HG02943 (cell line): ENCODE data around the gene MACF1.
"Not testable (repeated sequence)": the region's sequence is repeated elsewhere in the genome, so short reads cannot be mapped to it uniquely, and the experiment has no call there.

Source experiments
- ATAC-seq: cut with Tn5 transposase; IDR thresholded peaks from one replicate; pipeline ENCODE4 v1.9.1; 2021; ENCODE audit warnings: mild to moderate bottlenecking, low read depth, moderate library complexity; ENCODE audit not compliant: unreplicated experiment

MACF1 gene

DNA sequence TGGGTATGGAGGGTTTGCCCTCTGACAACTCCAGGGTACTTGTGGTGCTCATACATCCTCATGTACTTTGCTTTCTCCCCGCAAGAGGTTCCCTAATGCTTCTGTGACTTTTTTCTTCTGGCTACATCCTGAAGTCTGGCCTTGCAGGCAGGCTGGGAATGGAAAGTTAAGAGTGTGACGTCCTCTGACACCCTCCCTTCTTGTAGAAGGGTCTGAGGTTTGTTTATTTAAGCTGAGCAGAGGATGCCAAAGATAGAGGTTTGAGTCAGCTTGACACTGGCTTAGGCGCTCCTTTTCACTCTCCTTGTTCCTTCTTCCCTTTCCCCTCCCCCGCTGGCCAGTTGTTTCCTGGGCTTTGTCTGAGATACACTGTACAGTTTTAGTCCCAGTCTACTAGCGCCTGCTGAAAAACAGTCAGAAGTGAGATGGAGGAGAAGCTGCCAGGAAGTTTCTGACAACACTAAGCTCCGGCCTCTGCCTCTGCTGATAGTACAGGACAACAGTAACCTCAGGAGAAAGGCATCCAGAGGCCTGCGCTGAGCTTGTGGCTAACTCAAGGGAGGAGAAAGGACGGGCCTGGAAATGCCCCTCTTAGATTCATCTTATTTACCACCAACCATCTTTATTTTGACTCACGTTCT is at the start of gene MACF1:
Gene MACF1, plus strand, starts transcription at position 255 of the 641 bp plus-strand sequence. Its CDS starts 328 bp downstream, at position 583.
- ATAC-seq, result no peak

GRCh38 chr1:39157304-39157703 is 47.2 kb upstream of the MACF1 start:
- ATAC-seq, result no peak

- peak; percentile 87 for ATAC-seq
These were observed 46.0 kb upstream of the MACF1 start for GRCh38 chr1:39158327-39159086.

DNA sequence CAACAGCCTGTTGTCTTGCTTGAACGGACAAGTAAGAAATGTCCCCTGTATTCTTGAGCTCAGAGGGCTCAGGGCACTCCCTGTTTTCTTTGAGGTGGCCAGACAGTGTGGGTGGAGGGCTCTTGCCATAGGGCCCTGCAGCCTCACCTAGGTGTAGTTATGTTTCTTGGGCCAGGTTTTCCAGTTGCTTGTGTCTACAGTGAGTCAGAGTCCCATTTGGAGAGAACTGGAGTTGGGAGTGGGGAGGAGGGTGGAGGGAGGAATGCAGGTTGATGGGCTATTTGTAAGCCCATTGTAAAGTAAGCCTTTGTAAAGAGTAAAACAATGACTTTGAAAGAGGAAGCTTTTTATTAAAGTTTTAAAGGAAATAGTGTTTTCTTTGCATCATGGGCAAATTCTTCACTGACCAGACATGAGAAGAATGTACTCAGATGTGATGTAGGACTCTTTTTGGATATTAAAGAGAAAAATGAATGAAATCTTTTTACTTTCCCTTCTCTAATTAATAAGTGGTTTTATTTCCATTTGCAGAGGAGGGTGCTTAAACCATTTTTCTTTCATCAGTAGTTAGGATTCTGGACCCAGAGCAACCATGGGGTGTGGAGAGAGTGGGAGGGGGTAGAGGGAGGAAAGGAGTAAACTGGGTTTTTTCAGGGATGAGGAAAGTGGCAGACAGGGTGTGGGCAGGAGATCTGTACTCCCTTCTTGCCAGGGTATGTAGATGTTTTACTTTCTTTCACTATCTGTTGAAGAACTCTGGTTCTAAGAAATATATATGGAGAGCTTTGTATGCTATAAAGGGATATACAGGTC is 45.1 kb upstream of the MACF1 start:
- no peak for ATAC-seq

GRCh38 chr1:39160703-39161102 is 43.8 kb upstream of the MACF1 start:
- ATAC-seq, result no peak

DNA sequence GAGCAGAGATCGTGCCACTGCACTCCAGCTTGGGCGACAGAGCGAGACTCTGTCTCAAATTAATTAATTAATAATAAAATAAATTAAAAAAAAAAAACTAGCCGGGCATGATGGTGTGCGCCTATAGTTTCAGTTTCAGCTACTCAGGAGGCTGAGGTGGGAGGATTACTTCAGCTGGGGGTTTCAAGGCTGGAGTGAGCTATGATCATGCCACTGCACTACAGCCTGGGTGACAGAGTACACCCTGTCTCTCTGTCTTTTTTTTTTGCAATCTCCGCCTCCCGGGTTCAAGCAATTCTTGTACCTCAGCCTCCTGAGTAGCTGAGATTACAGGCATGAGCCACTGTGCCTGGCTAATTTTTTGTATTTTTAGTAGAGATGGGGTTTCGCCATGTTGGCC is 42.7 kb upstream of the MACF1 start:
- ATAC-seq, result not testable (repeated sequence)

DNA sequence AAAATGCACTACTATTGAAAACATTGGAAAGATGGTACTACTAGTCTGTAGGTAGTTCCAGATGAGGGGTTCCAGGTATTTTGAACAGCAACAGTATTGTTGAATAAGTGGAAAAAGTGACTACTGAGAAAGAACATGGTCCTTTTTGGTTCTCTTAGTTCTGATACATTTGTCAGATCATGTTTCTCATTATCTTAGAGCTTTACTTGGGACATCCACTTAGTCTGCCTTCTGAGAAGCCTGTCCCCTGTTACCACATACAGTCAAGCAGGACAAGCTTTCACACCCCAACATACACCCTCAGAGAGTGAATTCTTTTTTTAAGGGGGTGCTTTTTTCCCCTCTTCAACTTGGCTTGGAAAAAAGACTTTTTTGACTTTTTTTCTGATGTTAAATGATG is 41.0 kb upstream of the MACF1 start:
- no peak for ATAC-seq

DNA sequence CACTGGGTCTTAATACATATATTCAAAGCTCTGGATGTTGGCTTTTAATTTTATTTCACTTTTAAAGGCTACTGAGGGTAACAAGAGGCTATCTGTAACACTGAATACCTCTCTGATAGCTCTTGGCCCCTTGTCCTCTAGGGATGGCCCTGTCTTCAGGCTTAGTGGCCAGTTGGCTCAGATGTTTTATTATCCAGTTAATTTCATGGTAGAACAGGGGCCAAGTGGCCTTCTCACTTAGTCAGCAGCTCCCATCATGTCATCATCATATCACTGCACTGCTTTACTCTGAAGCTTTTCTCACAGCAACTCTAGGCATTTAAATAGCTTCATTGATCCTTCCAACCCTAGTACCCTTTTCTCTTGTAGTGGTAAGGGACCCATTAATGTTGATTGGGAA is 40.2 kb upstream of the MACF1 start:
- no peak for ATAC-seq

DNA sequence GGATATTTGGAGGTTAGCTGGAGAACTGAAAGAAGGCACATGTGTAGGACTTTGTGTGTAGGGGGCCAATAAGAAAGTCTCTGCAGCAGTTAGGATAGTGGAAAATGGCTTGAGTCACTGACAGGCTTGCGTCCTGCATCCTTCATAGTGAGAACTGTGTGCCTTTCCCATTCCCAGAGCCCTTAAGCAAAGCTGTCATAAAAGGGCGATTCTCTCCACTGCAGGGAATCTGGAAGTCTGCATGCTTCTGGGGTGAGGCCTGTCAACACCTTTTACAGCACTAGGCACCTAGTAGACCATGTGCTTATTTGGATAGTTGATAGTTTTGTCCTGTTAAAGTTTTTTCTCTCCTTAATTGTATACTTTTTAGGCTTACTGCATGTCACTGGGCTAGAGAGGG is 39.4 kb upstream of the MACF1 start:
- ATAC-seq, result no peak

DNA sequence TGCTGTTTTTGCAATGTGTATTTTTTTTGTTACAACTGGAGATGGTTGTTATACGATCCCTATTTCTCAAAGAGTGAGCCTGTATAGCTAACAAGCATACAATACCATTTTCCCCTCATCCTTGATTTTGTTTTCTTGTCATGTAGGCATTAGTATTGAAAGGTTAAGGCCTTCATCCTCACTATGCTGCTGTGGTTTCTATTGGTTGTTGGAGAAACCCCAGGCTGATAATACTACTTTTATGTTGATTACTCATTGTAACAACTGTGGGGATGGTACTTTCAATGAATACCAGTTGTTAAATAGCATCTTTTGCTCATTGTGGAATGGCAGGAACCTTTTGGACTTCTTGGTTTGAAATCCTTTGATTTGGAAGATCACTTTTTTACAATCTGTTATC is 39.0 kb upstream of the MACF1 start:
- ATAC-seq, result no peak

DNA sequence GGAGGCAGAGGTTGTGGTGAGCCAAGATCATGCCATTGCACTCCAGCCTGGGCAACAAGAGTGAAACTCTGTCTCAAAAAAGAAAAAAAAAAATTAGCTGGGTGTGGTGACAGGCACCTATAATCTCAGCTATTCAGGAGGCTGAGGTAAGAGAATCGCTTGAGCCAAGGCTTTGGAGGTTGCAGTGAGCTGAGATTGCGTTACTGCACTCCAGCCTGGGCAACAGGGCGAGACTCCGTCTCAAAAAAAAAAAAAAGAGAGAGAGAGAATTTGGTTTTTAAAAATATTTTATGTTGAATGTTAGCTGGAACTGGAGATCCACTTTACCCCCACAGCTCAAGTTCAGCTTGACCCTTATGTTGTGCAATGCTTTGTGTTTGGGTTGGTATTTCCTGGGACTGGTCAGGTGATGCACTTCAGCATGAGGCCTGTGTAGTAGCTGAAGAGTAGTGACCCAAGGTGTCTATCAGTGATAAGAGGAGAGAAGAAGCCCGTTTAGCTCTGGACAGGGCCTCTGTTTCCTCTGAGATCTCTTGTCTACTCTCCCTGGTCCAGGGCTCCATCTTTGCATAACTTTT is 36.8 kb upstream of the MACF1 start:
- ATAC-seq, result no peak

DNA sequence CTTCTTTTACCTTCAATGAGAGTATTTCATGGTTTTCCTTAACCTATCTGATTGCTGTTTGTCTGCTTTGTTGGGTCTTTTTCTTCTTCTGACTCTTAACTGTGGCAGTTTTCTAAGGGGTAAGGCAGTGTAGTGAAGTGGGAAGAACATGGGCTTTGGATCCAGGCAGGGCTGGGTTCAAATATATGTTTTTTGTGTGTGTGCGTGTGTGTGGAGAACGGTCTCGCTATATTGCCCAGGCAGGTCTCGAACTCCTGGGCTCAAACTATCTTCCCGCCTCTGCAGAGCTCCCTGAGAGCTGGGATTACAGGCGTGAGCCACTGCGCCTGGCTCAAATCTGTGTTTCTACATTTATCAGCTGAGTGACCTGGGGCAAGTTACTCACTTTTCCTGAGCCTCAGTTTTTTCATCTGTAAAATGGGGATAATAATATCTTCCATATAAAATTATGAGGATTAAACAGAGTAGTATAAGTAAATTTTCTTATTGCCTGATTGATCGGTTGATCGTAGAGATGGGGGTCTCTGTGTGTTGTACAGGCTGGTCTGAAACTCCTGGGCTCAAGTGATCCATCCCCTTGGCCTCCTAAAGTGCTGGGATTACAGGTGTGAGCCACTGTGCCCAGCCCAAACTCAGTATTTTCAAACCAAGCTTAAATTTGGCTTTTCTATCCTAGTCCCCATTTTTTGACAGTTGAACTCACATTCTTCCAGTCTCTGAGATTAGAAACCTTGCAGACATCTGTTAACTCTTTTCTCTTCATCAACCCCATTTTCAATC is 36.0 kb upstream of the MACF1 start:
- ATAC-seq, result no peak

- ATAC-seq, result no peak
These were observed 33.5 kb upstream of the MACF1 start for GRCh38 chr1:39170731-39171667.

DNA sequence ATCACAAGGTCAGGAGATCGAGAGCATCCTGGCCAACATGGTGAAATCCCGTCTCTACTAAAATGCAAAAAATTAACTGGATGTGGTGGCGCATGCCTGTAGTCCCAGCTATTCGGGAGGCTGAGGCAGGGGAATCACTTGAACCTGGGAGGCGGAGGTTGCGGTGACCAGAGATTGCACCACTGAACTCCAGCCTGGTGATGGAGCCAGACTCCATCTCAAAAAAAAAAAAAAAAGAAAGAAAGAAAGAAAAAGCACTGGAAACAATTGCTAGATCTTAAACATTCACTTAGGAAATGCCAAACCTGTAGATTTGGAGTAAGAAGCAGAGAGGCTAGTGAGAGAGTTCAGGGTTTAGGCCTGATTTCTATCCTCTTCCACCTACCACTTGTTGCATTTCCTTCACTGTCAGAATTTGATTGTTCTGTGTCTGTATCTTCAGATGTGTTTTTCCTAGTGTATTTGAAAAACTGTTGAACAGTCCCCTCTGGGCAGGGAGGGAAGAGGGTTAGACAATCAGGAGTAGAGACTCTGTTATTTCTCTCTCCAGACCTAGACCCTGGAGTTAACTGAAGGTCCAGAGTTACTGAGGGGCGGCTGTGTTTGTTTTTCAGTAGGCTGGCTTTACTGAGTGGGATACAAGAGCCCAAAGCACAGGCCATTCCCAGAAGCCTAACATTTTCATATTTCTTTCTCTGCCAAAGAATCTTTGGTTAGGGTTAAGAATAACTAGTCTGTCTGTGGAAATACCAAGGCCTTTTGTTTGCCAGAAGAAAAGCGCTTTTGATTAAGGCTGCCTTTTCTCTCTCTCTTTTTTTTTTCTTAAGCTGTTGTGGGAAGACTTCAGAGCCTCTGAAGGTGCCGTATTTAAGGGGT is 31.1 kb upstream of the MACF1 start:
- no peak for ATAC-seq

DNA sequence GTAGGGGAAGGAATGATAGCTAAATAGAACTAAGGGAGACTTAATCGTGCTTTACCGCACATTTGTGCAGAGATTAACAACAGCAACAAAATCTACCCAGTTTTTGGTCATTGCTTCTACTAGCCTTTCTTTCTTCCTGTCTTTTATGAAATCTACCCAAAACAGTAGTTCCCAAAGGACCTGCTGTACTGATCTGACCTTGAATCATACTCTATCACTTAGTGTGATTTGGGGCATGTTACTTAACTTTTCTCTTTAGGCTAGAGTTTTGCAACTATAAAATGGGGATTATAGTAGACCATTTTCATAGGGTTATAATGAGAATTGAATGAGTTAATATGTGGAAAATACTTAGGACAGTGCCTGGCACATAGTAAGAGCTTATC is 30.5 kb upstream of the MACF1 start:
- no peak for ATAC-seq

DNA sequence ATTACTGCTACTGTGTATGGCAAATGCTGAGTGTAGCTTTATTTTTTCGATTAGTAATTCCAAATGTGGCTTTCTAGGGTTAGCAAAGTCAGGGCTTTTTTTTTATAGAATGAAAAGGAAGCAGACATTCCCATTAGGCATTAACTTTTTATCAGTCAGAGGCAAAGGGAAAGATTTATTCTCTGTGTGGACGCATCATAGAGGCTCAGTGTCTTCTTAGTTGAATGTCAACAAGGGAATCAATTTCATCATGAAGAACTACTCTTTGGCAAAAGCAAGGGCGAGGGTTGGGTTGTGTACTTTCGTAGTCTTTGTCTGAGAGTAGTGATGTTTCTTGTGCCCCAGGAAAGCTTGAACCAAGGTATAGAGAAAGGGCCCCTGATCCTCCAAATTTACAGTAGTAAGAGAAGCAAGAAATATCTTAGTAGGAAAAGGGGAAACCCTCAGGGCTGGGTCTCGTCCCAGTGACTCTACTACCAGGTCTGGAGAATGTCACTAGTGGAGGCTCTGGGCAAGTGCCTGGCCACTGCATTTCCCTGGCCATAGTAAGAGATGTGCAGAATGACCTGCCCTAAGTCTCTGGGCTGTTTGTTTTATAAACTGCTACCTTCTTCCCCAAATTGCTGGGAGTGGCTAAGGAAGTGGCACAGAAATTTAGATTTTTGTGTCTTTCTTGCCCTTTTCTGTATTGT is 30.0 kb upstream of the MACF1 start:
- no peak for ATAC-seq

DNA sequence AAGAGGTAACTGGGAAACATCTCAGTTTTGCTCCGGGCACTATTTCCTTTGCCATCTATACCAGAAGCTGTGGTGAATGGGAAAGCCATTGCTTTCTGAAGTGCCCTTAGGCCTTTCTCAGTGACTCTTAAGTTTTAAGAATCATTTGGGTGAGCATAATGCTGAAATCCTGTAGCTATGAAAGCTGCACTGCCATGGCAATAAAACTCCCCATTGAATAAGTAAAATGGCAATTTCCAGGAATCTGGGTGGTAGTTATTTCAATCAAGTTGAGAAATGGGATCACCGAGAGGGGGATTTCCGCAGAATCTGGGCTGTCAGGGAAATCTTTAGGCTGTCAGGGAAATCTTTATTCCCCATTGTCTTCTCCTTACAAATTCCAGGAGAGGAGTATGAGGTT is 26.8 kb upstream of the MACF1 start:
- no peak for ATAC-seq
